T follicular helper cell (primary cell): ENCODE results near the gene NCL.

Experiments used
- DNase-seq: peaks from one replicate; pipeline ENCODE4 v3.0.0-alpha.2; 2020; ENCODE audit warnings: low read depth
- total RNA-seq, 2 experiments: gene quantifications; one replicate each; lab custom pipeline; 2026; lab: John Stamatoyannopoulos, UW

NCL gene
- 543 to 1,847 reads per million in 2 experiments for total RNA-seq

- DNase-seq, result peak; percentile 83
Observed at GRCh38 chr2:231463698-231464575, at the start of gene NCL. Gene NCL, minus strand, starts transcription at chr2:231464484. Its CDS starts 131 bp downstream, at chr2:231464353.

GRCh38 chr2:231513746-231514224 is 49.5 kb upstream of the NCL start:
- DNase-seq, result no peak

- DNase-seq, result no peak
Observed at GRCh38 chr2:231512222-231512621, 47.9 kb upstream of the NCL start.

- DNase-seq, result no peak
Observed at GRCh38 chr2:231503766-231504165, 39.5 kb upstream of the NCL start.

GRCh38 chr2:231502596-231502995 is 38.3 kb upstream of the NCL start:
- DNase-seq, result no peak

GRCh38 chr2:231497651-231498050 is 33.4 kb upstream of the NCL start:
- no peak for DNase-seq

GRCh38 chr2:231494669-231495068 is 30.4 kb upstream of the NCL start:
- no peak for DNase-seq

GRCh38 chr2:231490801-231491200 is 26.5 kb upstream of the NCL start:
- no peak for DNase-seq

- no peak for DNase-seq
Observed at GRCh38 chr2:231489990-231490389, 25.7 kb upstream of the NCL start.

GRCh38 chr2:231488331-231488730 is 24.0 kb upstream of the NCL start:
- no peak for DNase-seq

GRCh38 chr2:231486851-231487596 is 22.7 kb upstream of the NCL start:
- DNase-seq, result no peak

GRCh38 chr2:231483398-231484329 is 19.4 kb upstream of the NCL start:
- DNase-seq, result no peak

- peak; percentile 44 for DNase-seq
Observed at GRCh38 chr2:231482806-231483391, 18.6 kb upstream of the NCL start.

- no peak for DNase-seq
Observed at GRCh38 chr2:231480781-231481180, 16.5 kb upstream of the NCL start.

GRCh38 chr2:231479455-231479854 is 15.2 kb upstream of the NCL start:
- DNase-seq, result no peak

- no peak for DNase-seq
Observed at GRCh38 chr2:231476920-231477319, 12.6 kb upstream of the NCL start.

- DNase-seq, result no peak
Observed at GRCh38 chr2:231475965-231476364, 11.7 kb upstream of the NCL start.

GRCh38 chr2:231472816-231473215 is 8.5 kb upstream of the NCL start:
- DNase-seq, result no peak

- DNase-seq, result no peak
Observed at GRCh38 chr2:231470246-231470900, 6.1 kb upstream of the NCL start.

- DNase-seq, result no peak
Observed at GRCh38 chr2:231469583-231469950, 5.3 kb upstream of the NCL start.
